ENCODE measurements around the gene ZNF454. TPM values are rescaled to one million over a fixed set of nuclear protein-coding genes. Genes with fewer than 3 reads are reported as not detected.
A peak's percentile ranks its signal among the peaks of the same experiment; 100 is the strongest.

The ZNF454 gene
- total RNA-seq, 4 donors from 2014 or later = 1.4 to 9.9 (median 2.1) TPM; not detected in 1

DNA sequence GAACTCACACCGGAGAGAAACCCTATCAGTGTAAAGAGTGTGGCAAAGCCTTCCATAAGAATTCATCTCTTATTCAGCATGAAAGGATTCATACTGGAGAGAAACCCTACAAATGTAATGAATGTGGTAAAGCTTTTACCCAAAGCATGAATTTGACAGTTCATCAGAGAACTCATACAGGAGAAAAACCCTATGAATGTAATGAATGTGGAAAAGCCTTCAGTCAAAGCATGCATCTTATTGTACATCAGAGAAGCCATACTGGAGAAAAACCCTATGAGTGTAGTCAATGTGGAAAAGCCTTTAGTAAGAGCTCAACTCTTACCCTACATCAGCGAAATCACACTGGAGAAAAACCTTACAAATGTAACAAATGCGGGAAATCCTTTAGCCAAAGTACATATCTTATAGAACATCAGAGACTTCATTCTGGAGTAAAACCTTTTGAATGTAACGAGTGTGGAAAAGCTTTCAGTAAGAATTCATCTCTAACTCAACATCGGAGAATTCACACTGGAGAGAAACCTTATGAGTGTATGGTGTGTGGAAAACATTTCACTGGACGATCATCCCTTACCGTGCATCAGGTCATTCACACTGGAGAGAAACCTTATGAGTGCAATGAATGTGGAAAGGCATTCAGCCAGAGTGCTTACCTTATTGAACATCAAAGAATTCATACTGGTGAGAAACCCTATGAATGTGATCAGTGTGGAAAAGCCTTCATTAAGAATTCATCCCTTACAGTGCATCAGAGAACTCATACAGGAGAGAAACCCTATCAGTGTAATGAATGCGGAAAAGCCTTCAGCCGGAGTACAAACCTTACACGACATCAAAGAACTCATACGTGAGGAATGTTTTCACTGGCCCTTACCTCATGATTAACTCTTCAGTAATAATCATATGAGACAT lies 8.9 kb upstream of the ZNF454 start:
- no peak overlapping the region for H3K4me3 ChIP-seq
- no peak overlapping the region for H3K27ac ChIP-seq
- no peak for DNase-seq
- H3K36me3 ChIP-seq = no peaks in the 10 kb centered on the region
- TF ChIP-seq, protein P1, sequence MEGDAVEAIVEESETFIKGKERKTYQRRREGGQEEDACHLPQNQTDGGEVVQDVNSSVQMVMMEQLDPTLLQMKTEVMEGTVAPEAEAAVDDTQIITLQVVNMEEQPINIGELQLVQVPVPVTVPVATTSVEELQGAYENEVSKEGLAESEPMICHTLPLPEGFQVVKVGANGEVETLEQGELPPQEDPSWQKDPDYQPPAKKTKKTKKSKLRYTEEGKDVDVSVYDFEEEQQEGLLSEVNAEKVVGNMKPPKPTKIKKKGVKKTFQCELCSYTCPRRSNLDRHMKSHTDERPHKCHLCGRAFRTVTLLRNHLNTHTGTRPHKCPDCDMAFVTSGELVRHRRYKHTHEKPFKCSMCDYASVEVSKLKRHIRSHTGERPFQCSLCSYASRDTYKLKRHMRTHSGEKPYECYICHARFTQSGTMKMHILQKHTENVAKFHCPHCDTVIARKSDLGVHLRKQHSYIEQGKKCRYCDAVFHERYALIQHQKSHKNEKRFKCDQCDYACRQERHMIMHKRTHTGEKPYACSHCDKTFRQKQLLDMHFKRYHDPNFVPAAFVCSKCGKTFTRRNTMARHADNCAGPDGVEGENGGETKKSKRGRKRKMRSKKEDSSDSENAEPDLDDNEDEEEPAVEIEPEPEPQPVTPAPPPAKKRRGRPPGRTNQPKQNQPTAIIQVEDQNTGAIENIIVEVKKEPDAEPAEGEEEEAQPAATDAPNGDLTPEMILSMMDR (IDR thresholded peaks at IDR 0.05) = no peak
- TF ChIP-seq POLR2A (IDR thresholded peaks at IDR 0.05) = no peak
- H3K27me3 ChIP-seq = no peaks in the 10 kb centered on the region
- H3K9me3 ChIP-seq = peaks cover 0 to 95% (median 39%) of the 10 kb centered on the region in 4 donors
- H3K4me1 ChIP-seq = no peaks in the 10 kb centered on the region

DNA sequence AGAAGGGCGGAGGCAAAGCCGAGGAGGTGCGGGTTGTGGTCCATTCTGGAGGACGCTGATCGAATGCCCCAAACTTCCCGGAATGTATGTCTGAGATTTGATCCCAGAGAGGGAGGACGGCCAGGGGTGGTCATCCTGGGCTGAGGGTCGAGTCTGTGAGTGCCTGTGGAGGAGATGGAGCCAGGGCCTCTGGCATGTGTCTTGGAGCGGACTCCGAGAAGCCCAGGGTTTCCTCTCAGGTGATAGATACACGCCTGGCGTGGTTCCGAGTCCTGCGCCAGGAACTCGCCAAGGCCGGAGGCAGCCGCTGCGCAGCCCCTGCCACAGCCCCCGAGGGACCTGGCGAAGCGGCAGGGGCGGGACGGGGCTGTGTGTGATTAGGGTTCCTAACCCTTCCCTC lies 363 bp downstream of the ZNF454 start:
- Histone ChIP-seq H3K27me3 (no peaks in the 10 kb centered on the region), H3K4me1 (no peaks in the 10 kb centered on the region), H3K4me3 (peak overlapping the region; percentile 26 to 64 (median 45)), H3K36me3 (no peaks in the 10 kb centered on the region), H3K27ac (peak overlapping the region in 3 of 4 donors; percentile 31 to 70 (median 60)), H3K9me3 (peaks cover 0 to 48% (median 22%) of the 10 kb centered on the region in 4 donors)
- TF ChIP-seq POLR2A (IDR thresholded peaks at IDR 0.05) = no peak
- DNase-seq = peak in 1 of 3 donors; percentile 48

DNA sequence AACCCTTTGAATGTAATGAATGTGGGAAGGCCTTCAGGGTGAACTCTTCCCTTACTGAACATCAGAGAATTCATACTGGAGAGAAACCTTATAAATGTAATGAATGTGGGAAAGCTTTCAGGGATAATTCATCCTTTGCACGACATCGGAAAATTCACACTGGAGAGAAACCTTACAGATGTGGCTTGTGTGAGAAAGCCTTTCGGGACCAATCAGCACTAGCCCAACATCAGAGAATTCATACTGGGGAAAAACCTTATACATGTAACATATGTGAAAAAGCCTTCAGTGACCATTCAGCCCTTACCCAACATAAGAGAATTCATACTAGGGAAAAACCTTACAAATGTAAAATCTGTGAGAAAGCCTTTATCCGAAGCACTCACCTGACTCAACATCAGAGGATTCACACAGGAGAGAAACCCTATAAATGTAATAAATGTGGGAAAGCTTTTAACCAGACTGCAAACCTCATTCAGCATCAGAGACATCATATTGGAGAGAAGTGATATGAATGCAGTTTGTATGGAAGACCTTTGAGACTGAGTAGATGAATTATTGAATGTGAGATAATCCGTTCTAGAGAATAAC lies 24.6 kb downstream of the ZNF454 start:
- H3K27me3 ChIP-seq = no peaks in the 10 kb centered on the region
- H3K4me1 ChIP-seq = no peaks in the 10 kb centered on the region
- DNase-seq = no peak
- H3K4me3 ChIP-seq = no peak overlapping the region
- no peak overlapping the region for H3K27ac ChIP-seq
- no peak for TF ChIP-seq POLR2A (IDR thresholded peaks at IDR 0.05)
- TF ChIP-seq, protein P1 (IDR thresholded peaks at IDR 0.05) = no peak
- peaks cover 0 to 22% (median 0%) of the 10 kb centered on the region in 3 donors for H3K36me3 ChIP-seq
- peaks cover 0 to 88% (median 14%) of the 10 kb centered on the region in 4 donors for H3K9me3 ChIP-seq

DNA sequence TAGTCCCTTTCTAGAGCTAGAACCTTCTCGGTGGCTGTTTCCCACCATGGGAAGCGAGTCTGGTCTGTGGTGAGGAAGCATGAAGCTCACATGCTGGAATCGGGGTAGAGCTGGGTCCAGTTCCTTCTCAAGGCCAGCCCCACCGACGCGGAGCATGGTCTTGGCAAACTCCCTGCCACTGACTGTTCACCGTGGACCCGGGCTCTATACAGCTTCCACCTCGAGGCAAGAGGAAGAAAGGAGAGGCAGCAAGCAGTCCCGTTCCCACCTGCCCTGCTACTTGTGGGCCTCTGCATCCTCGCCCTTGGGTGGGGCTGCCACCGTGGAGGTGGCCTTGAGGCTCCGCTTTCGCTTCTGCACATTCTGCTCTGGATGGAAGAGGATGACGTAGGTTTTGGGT lies 40.4 kb downstream of the ZNF454 start:
- Histone ChIP-seq H3K27ac (no peak overlapping the region), H3K36me3 (no peaks in the 10 kb centered on the region), H3K27me3 (no peaks in the 10 kb centered on the region), H3K4me3 (no peak overlapping the region), H3K4me1 (no peaks in the 10 kb centered on the region), H3K9me3 (peaks cover 0 to 69% (median 3%) of the 10 kb centered on the region in 4 donors)
- no peak for DNase-seq
- TF ChIP-seq, protein P1 (IDR thresholded peaks at IDR 0.05) = no peak
- TF ChIP-seq POLR2A (IDR thresholded peaks at IDR 0.05) = no peak

DNA sequence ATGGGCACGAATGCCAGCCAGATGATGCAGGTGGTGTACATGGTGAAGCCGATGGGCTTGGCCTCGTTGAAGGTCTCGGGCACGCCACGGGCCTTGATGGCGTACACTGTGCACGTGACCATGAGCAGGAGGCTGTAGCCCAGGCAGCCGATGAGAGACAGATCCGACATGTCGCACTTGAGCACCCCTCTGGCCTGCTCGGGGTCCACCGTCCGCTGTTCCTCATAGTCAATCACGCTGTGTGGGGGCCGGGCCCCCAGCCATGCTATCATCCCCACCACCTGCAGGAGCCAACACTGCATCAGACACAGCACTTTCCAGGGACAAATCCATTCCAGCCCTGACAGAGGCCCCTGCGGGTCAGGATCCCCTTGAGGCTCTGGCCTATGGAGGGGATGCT lies 41.9 kb downstream of the ZNF454 start:
- no peaks in the 10 kb centered on the region for H3K4me1 ChIP-seq
- peaks cover 0 to 67% (median 3%) of the 10 kb centered on the region in 4 donors for H3K9me3 ChIP-seq
- no peak overlapping the region for H3K27ac ChIP-seq
- no peaks in the 10 kb centered on the region for H3K36me3 ChIP-seq
- TF ChIP-seq, protein P1 (IDR thresholded peaks at IDR 0.05) = no peak
- no peak for TF ChIP-seq POLR2A (IDR thresholded peaks at IDR 0.05)
- H3K27me3 ChIP-seq = no peaks in the 10 kb centered on the region
- no peak overlapping the region for H3K4me3 ChIP-seq
- DNase-seq = no peak

DNA sequence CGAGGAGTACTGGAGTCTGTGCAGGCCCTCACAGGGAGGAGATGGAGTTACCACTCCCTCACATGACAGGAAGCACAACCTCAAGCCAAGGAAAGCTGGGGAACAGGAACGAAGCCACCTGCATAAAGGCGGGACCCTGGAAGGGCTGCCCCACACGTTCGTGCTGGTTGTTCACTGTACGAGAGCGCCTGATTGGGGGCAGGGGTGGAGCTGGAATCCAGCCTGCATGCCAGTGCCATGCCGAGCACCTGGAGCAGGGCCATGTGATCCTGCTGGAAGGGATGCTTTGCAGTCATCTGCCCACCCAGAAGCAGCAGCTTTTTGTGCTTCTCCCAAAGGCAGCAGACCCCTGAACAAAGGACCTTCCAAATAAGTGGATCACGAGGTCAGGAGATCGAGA lies 42.7 kb downstream of the ZNF454 start:
- no peak for DNase-seq
- Histone ChIP-seq H3K27me3 (no peaks in the 10 kb centered on the region), H3K27ac (no peak overlapping the region), H3K4me1 (no peaks in the 10 kb centered on the region), H3K36me3 (no peaks in the 10 kb centered on the region), H3K9me3 (peaks cover 0 to 63% (median 3%) of the 10 kb centered on the region in 4 donors), H3K4me3 (no peak overlapping the region)
- TF ChIP-seq POLR2A (IDR thresholded peaks at IDR 0.05) = no peak
- TF ChIP-seq, protein P1 (IDR thresholded peaks at IDR 0.05) = no peak

All from Peyer's patch (tissue), 4 donors.